Thymus (tissue), 2 donors: ENCODE data around the gene GRPEL2. TPM values are rescaled to one million over a fixed set of nuclear protein-coding genes. Genes with fewer than 3 reads are reported as not detected.

Experiments used
- polyA plus RNA-seq: library from polyadenylated mRNA; stranded (reverse); fragments of 200-250 nt; gene quantifications from one replicate; pipeline ENCODE4 v1.2.3, GENCODE V29; 2013
- total RNA-seq: library from RNA; stranded (reverse); fragments of 120-200 nt; gene quantifications from one replicate; pipeline ENCODE4 v1.2.4, GENCODE V29; 2013
- donor health status: healthy.

The GRPEL2 gene
- total and polyA plus RNA-seq, 2 donors, result 9.5 to 13.2 TPM

Other genes starting within 250 kb of the GRPEL2 start
- gene ABLIM3, start 204.0 kb upstream of the GRPEL2 start, total RNA-seq, result 1.4 TPM
- 7.3 TPM for gene ABLIM3, start 204.0 kb upstream of the GRPEL2 start, polyA plus RNA-seq
- gene AFAP1L1, start 73.6 kb upstream of the GRPEL2 start, total RNA-seq, result 8.0 TPM
- gene AFAP1L1, start 73.6 kb upstream of the GRPEL2 start, polyA plus RNA-seq, result 12.6 TPM
- 8.4 TPM for gene PCYOX1L, start 12.5 kb downstream of the GRPEL2 start, total RNA-seq
- gene PCYOX1L, start 12.5 kb downstream of the GRPEL2 start, polyA plus RNA-seq, result 19.7 TPM
- 0.24 TPM for gene IL17B, start 33.8 kb downstream of the GRPEL2 start, total RNA-seq
- gene IL17B, start 33.8 kb downstream of the GRPEL2 start, polyA plus RNA-seq, result 1.2 TPM
- gene CSNK1A1, start 205.9 kb downstream of the GRPEL2 start, total RNA-seq, result 171 TPM
- 91.6 TPM for gene CSNK1A1, start 205.9 kb downstream of the GRPEL2 start, polyA plus RNA-seq
- 1.1 TPM for gene ARHGEF37, start 236.0 kb downstream of the GRPEL2 start, total RNA-seq
- 2.5 TPM for gene ARHGEF37, start 236.0 kb downstream of the GRPEL2 start, polyA plus RNA-seq